G401 (cell line): ENCODE measurements around the gene MRPS18A. TPM values are rescaled to one million over a fixed set of nuclear protein-coding genes. Genes with fewer than 3 reads are reported as not detected.
"Not testable (repeated sequence)": the region's sequence is repeated elsewhere in the genome, so short reads cannot be mapped to it uniquely, and the experiment has no call there.

Source experiments
- DNase-seq: peaks from one replicate; pipeline ENCODE4 v3.0.0-alpha.2; 2015; ENCODE audit warnings: low spot score
- in situ Hi-C: cut with HindIII; loops from 2 replicates; pipeline ENCODE4 v1.10.0; 2016; ENCODE audit warnings: low sequenced_read_pairs, mixed read lengths
- total RNA-seq: library from RNA; depleted of rRNA; stranded (reverse); fragments of >200 nt; shearing (Covaris generic); gene quantifications from 2 replicates; pipeline ENCODE4 v1.2.3, GENCODE V29; 2014

MRPS18A gene
- total RNA-seq, 1 experiment from 2014 or later = 70.5 TPM

GRCh38 chr6:43702534-43703440 is 15.2 kb upstream of the MRPS18A start:
- DNase-seq = peak; percentile 33
- in situ Hi-C loops = no loop called here

GRCh38 chr6:43702171-43702533 is 14.6 kb upstream of the MRPS18A start:
- no peak for DNase-seq
- in situ Hi-C loops = no loop called here

- DNase-seq, in situ Hi-C loops: not testable (repeated sequence)
Measured at GRCh38 chr6:43700939-43701560, 13.5 kb upstream of the MRPS18A start.

GRCh38 chr6:43699564-43700186 is 12.1 kb upstream of the MRPS18A start:
- in situ Hi-C loops = no loop called here
- no peak for DNase-seq

GRCh38 chr6:43698584-43699349 is 11.2 kb upstream of the MRPS18A start:
- DNase-seq = no peak
- in situ Hi-C loops = no loop called here

- in situ Hi-C loops = no loop called here
Measured at GRCh38 chr6:43697421-43697820, 9.8 kb upstream of the MRPS18A start.

GRCh38 chr6:43695967-43696291 is 8.3 kb upstream of the MRPS18A start:
- no peak for DNase-seq
- in situ Hi-C loops = no loop called here

More at GRCh38 chr6:43697421-43697820, 9.8 kb upstream of the MRPS18A start:
- no peak for DNase-seq

GRCh38 chr6:43695215-43695966 is 7.8 kb upstream of the MRPS18A start:
- in situ Hi-C loops = no loop called here
- no peak for DNase-seq

- no peak for DNase-seq
- in situ Hi-C loops = no loop called here
Measured at GRCh38 chr6:43689421-43689820, 1.8 kb upstream of the MRPS18A start.

GRCh38 chr6:43687079-43687436 is 533 bp downstream of the MRPS18A start:
- no peak for DNase-seq
- in situ Hi-C loops = no loop called here

- in situ Hi-C loops = no loop called here
- DNase-seq = no peak
Measured at GRCh38 chr6:43683708-43684455, 3.7 kb downstream of the MRPS18A start.

- no peak for DNase-seq
- in situ Hi-C loops = no loop called here
Measured at GRCh38 chr6:43682724-43683429, 4.7 kb downstream of the MRPS18A start.

GRCh38 chr6:43681303-43681702 is 6.3 kb downstream of the MRPS18A start:
- in situ Hi-C loops = no loop called here

GRCh38 chr6:43680308-43681200 is 7.0 kb downstream of the MRPS18A start:
- in situ Hi-C loops = no loop called here
- DNase-seq = no peak

More at GRCh38 chr6:43681303-43681702, 6.3 kb downstream of the MRPS18A start:
- DNase-seq = no peak

- no peak for DNase-seq
- in situ Hi-C loops = no loop called here
Measured at GRCh38 chr6:43679057-43679456, 8.5 kb downstream of the MRPS18A start.

GRCh38 chr6:43678341-43678740 is 9.2 kb downstream of the MRPS18A start:
- in situ Hi-C loops = no loop called here

GRCh38 chr6:43677759-43678158 is 9.8 kb downstream of the MRPS18A start:
- no peak for DNase-seq
- in situ Hi-C loops = no loop called here

More at GRCh38 chr6:43678341-43678740, 9.2 kb downstream of the MRPS18A start:
- no peak for DNase-seq
